GM19351 (cell line): Measurements from ENCODE around the gene BLMH.

Experiments used
- ATAC-seq: cut with Tn5 transposase; IDR thresholded peaks from one replicate; pipeline ENCODE4 v1.9.1; 2021; ENCODE audit warnings: mild to moderate bottlenecking, moderate library complexity; ENCODE audit not compliant: unreplicated experiment

The BLMH gene

DNA sequence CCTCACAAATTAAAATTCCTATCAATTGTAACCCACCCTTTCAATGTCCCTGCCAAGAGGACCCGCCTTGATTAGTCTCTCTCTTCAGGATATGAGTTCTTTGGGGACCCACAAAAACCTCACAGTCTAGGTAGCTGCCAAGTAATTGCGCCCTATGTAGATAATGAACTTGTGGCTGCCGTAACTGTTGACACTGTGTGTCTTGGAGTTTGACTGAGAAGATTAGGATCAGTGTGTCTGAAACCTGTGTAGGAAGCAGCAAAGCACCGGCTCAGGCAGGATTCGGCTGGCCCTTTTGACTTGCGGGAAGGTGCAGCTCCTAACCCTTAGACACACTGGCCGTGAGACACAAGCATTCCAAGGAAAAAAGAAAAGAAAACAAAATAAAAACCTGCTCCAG lies 38.4 kb downstream of the BLMH start:
- ATAC-seq = no peak

DNA sequence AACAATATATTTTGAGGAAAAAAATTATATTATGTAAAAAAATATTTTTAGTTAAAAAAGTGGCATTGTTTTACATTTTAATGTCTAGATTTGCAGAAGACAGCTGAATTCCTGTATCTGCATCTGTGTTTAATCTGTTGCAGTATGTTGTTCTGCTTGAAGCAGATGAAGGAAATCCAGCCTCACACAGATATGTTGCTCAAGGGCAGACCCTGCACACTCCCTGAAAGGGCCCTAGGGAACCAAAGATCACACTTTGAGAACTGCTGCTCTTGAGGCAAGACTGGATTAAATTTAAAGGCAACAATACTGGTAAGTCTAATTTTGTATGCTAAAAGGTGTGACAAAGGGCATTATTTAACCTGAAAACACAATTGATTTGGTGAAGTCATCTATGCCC lies 39.8 kb downstream of the BLMH start:
- ATAC-seq = no peak

DNA sequence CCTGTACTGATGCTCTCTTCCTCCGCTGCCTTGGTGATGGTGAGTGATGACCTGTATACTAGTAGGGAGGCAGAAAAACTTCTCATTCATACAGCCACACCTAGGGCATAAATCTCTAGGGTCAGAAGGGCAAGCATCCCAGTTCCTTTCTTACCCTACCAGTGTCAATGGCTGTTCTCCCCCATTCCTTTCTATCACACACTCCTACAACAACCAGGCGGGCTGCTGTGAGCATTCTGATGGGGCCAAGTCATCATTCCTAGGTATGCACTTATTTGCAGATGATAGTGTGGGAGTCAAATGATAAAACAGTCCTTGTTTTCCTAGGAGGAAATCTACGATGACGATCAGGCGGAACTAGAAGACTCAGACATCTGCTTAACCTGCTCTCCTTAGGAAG lies 42.3 kb downstream of the BLMH start:
- no peak for ATAC-seq

DNA sequence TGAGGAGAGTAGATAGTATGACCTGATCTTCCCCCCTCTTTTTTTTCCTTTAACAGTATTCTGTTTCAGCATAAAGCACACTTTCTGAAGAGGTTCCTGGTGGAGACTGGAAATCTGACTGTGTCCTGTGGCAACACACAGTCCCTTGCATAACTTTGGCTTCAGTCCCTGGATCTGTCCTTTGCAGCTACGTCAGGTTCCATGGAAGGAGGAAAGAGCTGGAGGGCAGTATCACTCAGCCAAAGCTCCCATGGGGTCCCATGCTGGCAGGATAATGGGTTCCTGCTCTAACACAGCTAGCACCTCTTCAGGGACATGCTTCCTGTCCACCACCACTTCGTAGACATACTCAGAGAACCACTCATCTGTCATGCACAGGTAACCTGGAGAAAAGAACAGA lies 43.0 kb downstream of the BLMH start:
- ATAC-seq = no peak

DNA sequence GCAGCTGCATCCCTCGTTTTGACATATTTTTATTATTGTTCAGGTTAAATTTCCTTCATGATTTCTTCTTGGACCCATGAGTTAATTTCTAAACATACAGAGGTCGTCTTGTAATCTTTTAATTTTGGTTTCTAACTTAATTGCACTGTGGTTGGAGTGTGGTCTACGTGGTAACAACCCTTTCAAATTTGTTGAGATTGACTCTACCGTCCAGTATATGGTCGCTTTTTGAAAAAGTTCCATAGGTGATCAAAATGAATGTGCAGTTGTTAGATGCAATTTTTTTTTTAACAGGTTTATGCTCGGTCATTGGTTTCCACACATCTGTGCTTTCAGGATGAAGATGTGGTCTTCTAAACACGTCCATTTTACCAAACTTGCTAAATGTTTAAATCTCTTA lies 45.3 kb downstream of the BLMH start:
- ATAC-seq = no peak

DNA sequence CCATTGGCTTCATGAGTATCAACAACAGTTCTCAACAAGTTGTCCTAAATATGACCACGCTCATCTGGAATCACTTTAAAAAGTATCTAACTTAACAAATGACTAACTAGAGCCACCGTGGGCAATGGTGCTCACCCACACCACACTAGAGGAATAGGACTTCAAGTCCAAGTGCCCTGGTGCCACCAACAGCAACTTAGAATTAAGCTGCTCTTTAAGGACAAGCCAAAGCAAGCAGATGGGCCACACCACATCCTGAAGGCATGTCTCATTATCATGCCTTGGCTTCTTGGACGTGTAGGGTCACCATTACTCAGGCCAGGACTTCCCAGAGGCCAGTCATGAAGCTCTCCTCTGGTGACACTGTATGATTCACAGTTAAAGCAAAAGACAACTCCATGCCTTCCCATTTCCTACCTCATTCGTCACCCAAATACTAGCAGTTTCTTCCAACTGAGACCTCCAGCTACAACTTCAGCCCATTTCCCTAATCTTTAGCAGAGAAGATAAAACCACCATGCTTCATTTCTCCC lies 46.8 kb downstream of the BLMH start:
- no peak for ATAC-seq

DNA sequence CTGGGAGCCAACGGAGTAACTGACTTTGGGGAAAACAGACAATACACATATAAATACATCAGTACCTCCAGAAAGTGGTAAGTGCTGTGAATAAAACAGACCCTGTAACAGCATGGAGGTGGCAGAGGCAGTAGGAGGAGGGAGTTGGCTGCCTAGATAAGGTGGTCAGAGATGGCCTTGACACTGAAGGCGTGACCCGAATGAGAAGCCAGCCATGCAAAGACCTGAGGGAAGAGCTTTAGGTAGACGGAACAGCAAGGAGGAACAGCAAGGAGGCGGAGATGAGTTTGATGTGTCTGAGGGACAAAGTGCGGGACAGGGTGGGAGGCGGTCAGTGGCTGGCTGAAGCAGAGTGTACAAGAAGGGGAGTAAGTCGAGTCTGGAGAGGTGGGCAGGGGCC lies 48.2 kb downstream of the BLMH start:
- no peak for ATAC-seq

DNA sequence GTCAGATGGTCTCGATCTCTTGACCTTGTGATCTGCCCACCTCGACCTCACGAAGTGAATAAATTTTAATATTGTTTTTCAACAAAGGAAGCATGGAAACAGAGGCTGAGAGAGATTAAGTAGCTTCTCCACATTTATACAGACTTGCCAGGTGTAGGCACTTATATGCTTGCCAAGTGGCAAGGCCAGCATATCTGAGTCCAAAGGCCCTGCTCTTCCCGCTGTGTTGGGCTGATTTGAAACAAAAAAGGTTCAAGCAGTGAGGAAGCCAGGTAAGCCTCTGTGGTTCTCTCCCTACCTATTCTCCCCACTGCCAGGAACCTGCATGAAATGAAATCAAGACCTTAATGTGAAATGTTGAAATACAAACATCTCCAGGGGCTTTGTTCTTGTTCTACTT lies 48.7 kb downstream of the BLMH start:
- ATAC-seq = no peak

DNA sequence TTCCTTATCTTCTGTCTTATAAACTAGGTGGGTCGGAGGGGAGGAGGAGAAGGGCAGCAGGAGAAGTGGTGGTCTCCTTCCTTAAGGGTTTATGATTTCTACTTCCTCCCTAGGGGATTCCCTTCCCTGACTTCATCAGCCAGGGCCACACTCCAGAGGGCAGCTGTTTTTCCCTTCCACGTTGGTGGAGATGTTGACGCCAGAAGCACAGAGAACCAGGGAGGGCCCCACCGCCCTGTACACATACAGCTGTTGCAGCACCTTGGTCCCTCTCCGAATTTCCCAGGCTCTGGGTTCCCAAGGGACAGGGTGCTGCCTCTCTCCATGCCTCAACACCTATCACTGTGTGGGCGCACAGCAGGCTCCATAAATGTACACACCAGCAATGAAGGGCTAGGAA lies 50.7 kb downstream of the BLMH start:
- ATAC-seq = no peak

DNA sequence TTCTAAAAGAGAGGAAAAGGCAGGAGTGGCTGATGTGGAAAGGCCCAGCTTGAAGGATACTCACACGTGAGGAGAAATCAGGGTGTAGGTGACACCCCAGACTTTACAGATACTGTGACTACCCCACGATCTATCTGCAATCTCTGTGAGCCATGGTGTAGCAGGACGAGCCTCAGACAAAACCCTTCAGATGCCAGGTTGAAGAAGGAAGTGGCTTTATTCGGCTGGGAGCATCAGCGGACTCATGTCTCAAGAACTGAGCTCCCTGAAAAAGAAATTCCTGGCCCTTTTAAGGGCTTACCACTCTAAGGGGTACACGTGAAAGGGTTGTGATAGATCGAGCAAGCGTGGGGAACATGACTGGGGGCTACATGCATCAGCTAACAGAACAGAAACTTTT lies 51.6 kb downstream of the BLMH start:
- no peak for ATAC-seq

DNA sequence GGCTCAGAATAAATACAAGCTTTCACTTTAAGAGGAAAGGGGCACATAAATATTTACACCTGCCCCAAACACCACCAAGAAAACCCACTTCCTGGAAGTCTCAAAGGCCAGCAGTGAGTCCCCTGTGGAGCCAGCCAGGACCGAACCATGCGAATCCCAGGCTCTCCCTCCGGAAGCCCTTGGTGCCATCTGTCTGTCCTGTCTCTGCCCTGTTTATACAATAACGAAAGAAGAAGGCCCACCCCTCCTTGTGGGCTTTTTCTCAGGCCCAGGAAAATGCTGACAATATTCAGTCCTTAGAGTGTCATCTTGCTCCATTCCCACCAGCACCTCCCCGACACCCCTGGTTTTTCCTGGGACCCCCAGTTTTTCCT lies 52.7 kb downstream of the BLMH start:
- no peak for ATAC-seq

DNA sequence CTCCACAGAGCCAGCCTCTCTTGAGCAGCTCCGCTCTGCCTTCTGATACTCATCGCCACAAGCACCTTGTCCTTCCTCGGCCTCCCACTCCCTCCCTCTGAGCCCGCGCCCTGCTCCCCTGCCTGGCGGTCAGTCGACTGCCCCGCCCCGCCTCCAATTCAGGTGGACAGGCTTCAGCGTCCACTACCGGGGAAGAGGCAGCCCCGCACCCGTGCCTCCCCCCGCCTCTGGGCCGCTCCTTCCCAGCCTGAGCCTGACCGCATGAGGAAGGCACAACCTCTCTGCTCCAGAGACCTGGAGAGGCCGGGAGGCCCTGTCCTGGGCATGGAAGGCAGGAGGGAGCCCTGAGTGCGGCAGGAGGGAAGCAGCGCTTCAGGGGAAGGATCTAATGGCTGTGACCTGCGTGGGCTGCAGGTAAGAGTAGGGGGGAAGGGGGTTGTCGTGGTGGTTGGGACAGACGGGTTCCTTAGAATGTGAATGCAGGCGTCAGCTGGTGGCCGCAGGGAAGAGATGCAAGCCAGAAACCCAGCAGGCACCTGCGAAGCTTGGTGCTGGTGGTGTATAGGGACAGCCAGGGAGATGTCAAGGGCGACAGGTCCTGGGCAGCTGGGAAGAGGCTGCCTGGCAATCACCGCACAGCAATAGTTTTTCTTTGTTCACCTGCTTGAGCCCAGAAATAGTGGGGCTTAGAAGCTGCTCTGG lies 53.2 kb downstream of the BLMH start:
- no peak for ATAC-seq

DNA sequence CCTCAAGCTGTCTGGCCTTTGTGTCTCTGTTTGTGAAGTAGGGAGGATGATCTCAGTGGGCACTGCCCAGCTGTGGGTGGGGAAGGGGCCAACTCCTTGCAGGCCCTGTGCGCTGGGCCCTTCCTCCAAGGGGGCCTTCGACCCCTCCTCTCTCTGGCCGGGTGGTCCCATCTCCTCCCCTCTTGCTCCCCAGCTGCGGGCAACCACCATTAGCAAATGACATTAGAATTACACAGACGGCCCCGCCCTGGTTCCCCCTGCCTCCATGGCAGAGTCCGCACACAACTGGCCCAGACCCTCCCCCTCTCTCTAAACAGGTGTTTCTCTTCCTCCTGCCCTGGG lies 53.8 kb downstream of the BLMH start:
- ATAC-seq = no peak

DNA sequence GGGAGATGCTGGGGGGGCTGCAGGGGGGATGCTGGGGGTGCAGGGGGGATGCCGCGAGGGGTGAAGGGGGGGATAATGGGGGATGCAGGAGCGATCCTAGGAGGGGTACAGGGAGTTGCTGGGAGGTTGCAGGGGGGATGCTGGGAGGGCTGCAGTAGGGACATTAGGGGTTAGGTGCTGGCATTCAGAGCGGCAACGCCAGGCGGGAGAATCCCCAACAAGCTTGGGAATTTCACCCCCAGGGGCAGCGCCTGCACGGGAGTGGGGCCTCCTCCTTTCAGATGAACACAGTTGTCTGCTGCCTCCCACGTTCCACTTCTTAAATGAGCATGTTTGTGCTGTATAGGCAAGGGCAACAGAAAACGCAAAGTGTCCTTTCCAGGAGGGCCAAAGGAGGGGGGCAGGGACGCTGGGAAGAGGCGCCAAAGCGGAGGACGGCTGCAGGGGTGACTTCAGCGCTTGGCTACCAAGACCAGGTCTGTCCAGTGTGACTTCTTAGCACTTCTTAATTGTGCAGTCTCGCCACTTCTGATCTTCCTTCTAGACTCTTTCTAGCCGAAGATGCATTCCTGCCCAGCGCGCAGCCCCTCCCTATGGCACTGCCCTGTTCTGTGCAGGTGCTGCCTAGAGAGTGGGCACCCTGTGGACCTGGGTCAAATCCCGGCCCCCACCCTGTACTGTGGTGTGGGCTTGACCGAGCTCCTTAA lies 54.3 kb downstream of the BLMH start:
- ATAC-seq = no peak

DNA sequence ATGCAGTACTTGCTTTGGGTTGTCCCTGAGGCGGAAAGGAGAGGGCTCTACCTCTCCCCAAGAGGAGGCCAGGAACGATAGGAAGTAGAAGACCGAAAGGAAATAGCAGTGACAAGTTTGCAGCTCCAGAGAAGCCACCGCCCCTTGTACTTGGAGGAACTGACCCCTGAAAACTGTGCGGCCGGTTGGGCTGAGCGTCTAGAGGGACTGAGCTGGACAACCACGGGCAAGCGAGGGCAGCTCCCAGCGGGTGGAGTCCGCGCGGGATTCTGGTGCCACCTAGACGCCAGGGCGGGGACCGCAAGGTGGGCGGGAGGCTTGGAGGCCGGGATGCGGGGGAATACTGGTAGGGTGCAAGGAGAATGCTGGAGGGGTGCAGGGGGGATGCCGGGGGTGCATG lies 55.0 kb downstream of the BLMH start:
- no peak for ATAC-seq

DNA sequence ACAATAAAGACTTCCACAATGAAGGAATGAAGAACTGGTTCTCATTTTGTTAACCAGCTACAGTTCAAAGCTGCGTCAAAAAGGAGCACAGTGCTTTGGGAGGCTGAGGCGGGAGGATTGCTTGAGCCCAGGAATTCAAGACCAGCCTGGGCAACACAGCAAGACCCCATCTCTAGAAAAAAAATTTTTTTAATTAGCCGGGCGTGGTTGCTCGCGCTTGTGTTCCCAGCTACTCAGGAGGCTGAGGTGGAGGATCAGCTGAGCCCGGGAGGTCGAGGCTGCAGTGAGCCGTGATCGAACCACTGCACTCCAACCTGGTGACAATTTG lies 55.5 kb downstream of the BLMH start:
- no peak for ATAC-seq

DNA sequence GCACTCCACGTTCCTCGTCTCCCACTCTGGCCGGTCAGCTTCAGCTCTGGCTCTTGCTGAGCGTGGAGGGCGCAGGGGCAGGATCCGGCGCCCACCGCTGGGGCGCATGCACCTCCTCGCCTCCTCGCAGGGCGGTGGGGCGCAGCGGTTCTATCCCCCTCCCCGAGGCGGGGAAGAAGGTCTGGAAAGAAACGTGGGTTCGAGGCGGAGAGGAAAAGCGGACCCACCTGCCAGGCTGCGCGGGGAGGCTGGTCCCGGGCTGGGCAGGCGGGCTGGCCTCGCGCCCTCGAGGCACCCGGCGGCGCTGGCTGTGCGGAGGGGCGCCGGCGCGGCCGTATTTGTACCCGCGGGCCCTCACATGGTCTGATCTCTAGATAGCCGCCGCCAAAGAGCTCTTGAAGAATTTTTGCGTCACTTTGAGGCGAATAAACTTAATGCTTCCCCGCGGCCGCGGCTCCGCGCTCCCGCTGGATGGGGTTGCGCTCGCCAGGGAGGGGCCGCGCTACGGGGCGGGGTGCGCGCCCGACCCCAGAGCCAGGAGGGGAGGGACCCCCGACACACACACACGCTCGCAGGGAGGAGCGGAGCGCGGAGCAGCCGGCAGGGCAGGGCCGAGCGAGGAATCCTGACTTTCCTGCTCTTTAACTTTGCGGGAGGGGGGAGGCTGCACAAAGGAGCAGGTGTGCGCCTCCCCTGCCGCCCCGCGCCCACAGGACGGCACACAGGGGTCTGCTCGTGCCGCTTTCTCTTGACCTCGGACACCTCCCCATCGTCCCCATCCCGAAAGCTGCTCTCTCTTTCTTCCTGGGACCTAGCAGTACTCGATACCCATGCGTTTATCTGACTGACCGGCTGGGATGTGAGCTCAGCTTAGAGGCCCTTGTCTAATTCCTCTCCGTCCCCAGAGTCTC lies 56.1 kb downstream of the BLMH start, which contains the start of gene SLC6A4:
Gene SLC6A4 (minus strand): TSS at position 312 of the 911 bp plus-strand sequence. CDS start 13,739 bp downstream, outside the sequence.
- no peak for ATAC-seq

DNA sequence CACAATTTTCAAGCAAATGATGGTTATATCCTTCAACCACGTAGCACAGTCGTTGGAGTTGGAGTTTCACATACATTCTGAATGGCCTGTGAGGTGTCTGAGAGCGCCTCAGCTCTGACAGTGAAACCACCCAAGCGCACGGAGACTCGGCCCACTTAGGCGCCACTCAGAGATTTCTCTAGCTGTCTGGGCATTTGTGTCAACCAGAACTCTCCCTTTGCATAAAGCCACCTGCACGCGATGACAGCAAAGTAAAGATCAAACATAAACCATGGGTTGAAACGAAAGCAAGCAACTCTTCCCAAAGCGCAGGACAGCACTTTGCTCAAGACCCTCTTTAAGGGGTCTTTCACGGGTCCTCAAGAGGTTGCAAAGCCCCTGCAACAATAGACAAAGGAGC lies 56.8 kb downstream of the BLMH start:
- no peak for ATAC-seq

DNA sequence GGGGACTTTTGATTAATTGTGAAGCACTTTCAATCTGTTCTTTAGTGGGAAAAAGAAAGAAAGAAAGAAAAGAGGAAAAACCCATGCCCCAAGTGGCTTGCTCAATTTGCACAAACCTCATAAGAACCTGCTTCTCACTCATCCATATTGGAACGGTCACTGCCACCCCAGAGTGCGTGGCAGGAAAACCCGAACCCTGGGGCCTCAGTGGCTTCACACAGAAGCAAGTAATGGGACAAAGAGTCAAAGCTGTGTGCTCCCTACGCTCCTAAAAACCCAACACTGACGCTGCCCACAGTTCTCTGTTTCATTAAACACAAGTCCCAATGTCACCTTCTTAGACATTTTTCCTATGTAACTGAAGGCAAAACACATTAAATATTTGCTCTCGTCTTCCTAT lies 57.4 kb downstream of the BLMH start:
- ATAC-seq = no peak

DNA sequence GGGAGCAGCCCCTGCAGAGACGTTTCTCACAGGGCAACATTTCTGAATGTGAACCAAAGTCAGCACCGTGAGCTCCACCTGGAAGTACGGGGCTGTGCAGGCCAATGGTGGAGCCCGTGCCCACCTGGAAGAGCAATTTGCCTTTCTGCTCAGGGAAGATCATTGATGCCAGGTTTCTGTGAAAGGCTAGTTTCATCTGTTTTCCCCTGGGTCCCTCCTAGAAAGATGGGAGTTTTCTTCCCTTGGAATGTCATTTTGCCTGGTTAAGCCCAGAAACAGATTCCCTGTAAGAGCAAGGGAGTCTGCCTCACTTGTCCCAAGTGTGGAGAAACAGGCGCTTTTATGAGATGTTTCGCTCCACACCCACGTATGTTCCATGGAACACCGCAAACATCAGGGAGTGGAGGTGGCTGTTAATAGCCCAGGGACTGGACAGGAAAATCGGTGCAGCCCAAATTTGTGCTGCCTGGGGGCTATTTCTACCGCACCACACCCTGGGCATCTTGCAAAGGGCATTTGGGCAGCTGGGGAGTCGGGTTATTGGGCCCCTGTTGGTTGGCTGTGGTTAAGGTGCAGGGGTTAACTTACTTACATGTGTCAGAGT lies 58.8 kb downstream of the BLMH start:
- ATAC-seq = no peak
